Thyroid gland (tissue), 4 donors: ENCODE results near the gene ONECUT3. TPM values are rescaled to one million over a fixed set of nuclear protein-coding genes. Genes with fewer than 3 reads are reported as not detected.

ENCODE experiments used
- DNase-seq, 2 donors: peaks; one replicate each; pipeline ENCODE4 v3.0.0-alpha.2; 2019
- H3K27ac ChIP-seq, 3 donors: fragments of 200-600 bp; sonication (generic); 1 replicate in 2 of 3; 2 replicates in 1 of 3; pipeline ENCODE4 v1.5.1; 2016 to 2019; ENCODE audit warnings: mild to moderate bottlenecking in 1 of 3, moderate library complexity in 1 of 3
- H3K27me3 ChIP-seq: fragments of 200-600 bp; sonication (generic); one replicate; pipeline ENCODE4 v1.5.1; 2019
- H3K36me3 ChIP-seq, 2 donors: fragments of 200-600 bp; sonication (generic); one replicate each; pipeline ENCODE4 v1.5.1; 2016 to 2019
- H3K4me1 ChIP-seq, 2 donors: fragments of 200-600 bp; sonication (generic); one replicate each; pipeline ENCODE4 v1.5.1; 2017 to 2019
- H3K4me3 ChIP-seq, 3 donors: fragments of 200-600 bp; sonication (generic); replicated peaks in 1 of 3; 1 replicate in 2 of 3; 2 replicates in 1 of 3; pipeline ENCODE4 v1.5.1; 2016; ENCODE audit warnings: mild to moderate bottlenecking in 1 of 3
- H3K9me3 ChIP-seq: fragments of 200-600 bp; sonication (generic); one replicate; pipeline ENCODE4 v1.5.1; 2017
- CTCF ChIP-seq, 6 experiments: fragments of 200-600 bp in 3 of 6; fragments of 450-650 bp in 3 of 6; sonication (generic) in 3 of 6; IDR thresholded peaks; one replicate each; pipeline ENCODE4 v1.5.1; 2016 to 2019; ENCODE audit warnings: antibody characterized with exemption in 6 of 6, mild to moderate bottlenecking in 2 of 6, inconsistent platforms in 1 of 6, moderate library complexity in 1 of 6
- POLR2A ChIP-seq, 2 donors: fragments of 450-650 bp; IDR thresholded peaks; one replicate each; pipeline ENCODE4 v1.6.1; 2017; ENCODE audit warnings: antibody characterized with exemption in 2 of 2, mild to moderate bottlenecking in 2 of 2, moderate library complexity in 1 of 2
- WGBS, 2 donors: methylation state at CpG; one replicate each; pipeline ENCODE4 v1.1.5; 2017; 5-methylcytosine and 5-hydroxymethylcytosine counted together
- intact Hi-C: fragments of 100-400 bp; cut with DNase I; formaldehyde crosslinking; loops from one replicate; pipeline ENCODE4 v1.15.1; 2023
- total RNA-seq, 4 donors: library from RNA; depleted of rRNA; stranded (reverse); fragments of >200 nt; gene quantifications; one replicate each; pipeline ENCODE4 v1.2.3, GENCODE V29; 2016

Gene ONECUT3
- total RNA-seq, 4 donors from 2014 or later, result not detected

- Histone ChIP-seq H3K27me3 (no peaks in the 10 kb centered on the region), H3K4me3 (no peak overlapping the region), H3K9me3 (no peaks in the 10 kb centered on the region), H3K27ac (no peak overlapping the region), H3K4me1 (peaks cover 0 to 10% of the 10 kb centered on the region in 2 donors), H3K36me3 (peaks cover 20 to 50% of the 10 kb centered on the region in 2 donors)
- no peak for DNase-seq
- intact Hi-C loops, result no loop called here
- TF ChIP-seq POLR2A (IDR thresholded peaks at IDR 0.05), result no peak
- TF ChIP-seq CTCF (IDR thresholded peaks at IDR 0.05), result no peak
- WGBS, 2 donors, result 89 to 93% methylated on average over 8 to 14 of the region's 14 CpGs
These were observed 70.9 kb downstream of the ONECUT3 start for GRCh38 chr19:1824252-1824622.

GRCh38 chr19:1825909-1826556 is 72.7 kb downstream of the ONECUT3 start:
- intact Hi-C loops, result no loop called here

GRCh38 chr19:1826557-1827521 is 73.5 kb downstream of the ONECUT3 start:
- Histone ChIP-seq H3K36me3 (peaks cover 4 to 31% of the 10 kb centered on the region in 2 donors), H3K9me3 (no peaks in the 10 kb centered on the region), H3K27me3 (no peaks in the 10 kb centered on the region), H3K27ac (no peak overlapping the region), H3K4me3 (no peak overlapping the region), H3K4me1 (peaks cover 0 to 10% of the 10 kb centered on the region in 2 donors)
- TF ChIP-seq CTCF (IDR thresholded peaks at IDR 0.05) (no peak), POLR2A (IDR thresholded peaks at IDR 0.05) (no peak)
- intact Hi-C loops, result no loop called here
- DNase-seq, result no peak
- whole genome bisulfite sequencing, 2 donors, result 66 to 69% methylated on average over 39 to 50 of the region's 63 CpGs

More at GRCh38 chr19:1825909-1826556, 72.7 kb downstream of the ONECUT3 start:
- H3K4me3 ChIP-seq, result no peak overlapping the region
- no peak overlapping the region for H3K27ac ChIP-seq
- DNase-seq, result peak; percentile 70 to 77
- H3K9me3 ChIP-seq, result no peaks in the 10 kb centered on the region
- 34 to 45% methylated on average over 12 to 15 of the region's 15 CpGs for WGBS, 2 donors
- H3K36me3 ChIP-seq, result peaks cover 9 to 35% of the 10 kb centered on the region in 2 donors
- peaks cover 0 to 10% of the 10 kb centered on the region in 2 donors for H3K4me1 ChIP-seq
- peak; percentile 84 to 95 (median 88) for TF ChIP-seq CTCF (IDR thresholded peaks at IDR 0.05)
- no peak for TF ChIP-seq POLR2A (IDR thresholded peaks at IDR 0.05)
- no peaks in the 10 kb centered on the region for H3K27me3 ChIP-seq

GRCh38 chr19:1827566-1828278 is 74.4 kb downstream of the ONECUT3 start:
- TF ChIP-seq POLR2A (IDR thresholded peaks at IDR 0.05), result no peak
- TF ChIP-seq CTCF (IDR thresholded peaks at IDR 0.05), result no peak
- WGBS, 2 donors, result 94 to 95% methylated on average over 11 to 13 of the region's 41 CpGs
- Histone ChIP-seq H3K36me3 (peaks cover 3 to 31% of the 10 kb centered on the region in 2 donors), H3K27me3 (no peaks in the 10 kb centered on the region), H3K4me3 (no peak overlapping the region), H3K4me1 (peaks cover 0 to 10% of the 10 kb centered on the region in 2 donors), H3K27ac (no peak overlapping the region), H3K9me3 (no peaks in the 10 kb centered on the region)
- DNase-seq, result no peak
- intact Hi-C loops, result no loop called here
